ENCODE results near the gene NDUFAF5. TPM values are rescaled to one million over a fixed set of nuclear protein-coding genes. Genes with fewer than 3 reads are reported as not detected.
"Not testable (repeated sequence)": the region's sequence is repeated elsewhere in the genome, so short reads cannot be mapped to it uniquely, and the experiment has no call there.

The NDUFAF5 gene
- total RNA-seq, 1 experiment from 2014 or later, result 40.2 TPM

- H3K14ac ChIP-seq (ENCODE audit: insufficient read depth, low read length), result no peak overlapping the region
- Mint-ChIP-seq H3K27me3 (ENCODE audit: low read depth) (no peaks in the 10 kb centered on the region), H3K4me3 (no peak overlapping the region), H3K4me1 (no peaks in the 10 kb centered on the region), H3K36me3 (ENCODE audit: insufficient read depth in 1 of 3, low read depth in 3 of 3) (peaks cover 32 to 68% (median 38%) of the 10 kb centered on the region in 3 experiments), H3K9me3 (peaks cover 0 to 4% of the 10 kb centered on the region in 2 experiments; a peak in 1 of 5 replicates), H3K27ac (no peak overlapping the region)
- H4K20me1 ChIP-seq (ENCODE audit: control insufficient read depth, insufficient read depth, insufficient read length), result no peaks in the 10 kb centered on the region
- H3K9me3 ChIP-seq (ENCODE audit: control insufficient read depth, low read depth, low read length), result no peaks in the 10 kb centered on the region
- no peaks in the 10 kb centered on the region for H3K79me2 ChIP-seq (ENCODE audit: insufficient read depth, low read length)
- no peak overlapping the region for H2BK120ac ChIP-seq (ENCODE audit: low read depth, low read length, poor library complexity, severe bottlenecking)
- H3T11ph ChIP-seq (ENCODE audit: low read length), result no peak overlapping the region
- H2BK12ac ChIP-seq (ENCODE audit: insufficient read length, low read depth, low read length), result no peak overlapping the region
- H3K23me2 ChIP-seq (ENCODE audit: insufficient read length, low read depth, low read length, poor library complexity, severe bottlenecking), result no peaks in the 10 kb centered on the region
- no peak overlapping the region for H4K91ac ChIP-seq (ENCODE audit: insufficient read length, low read depth, low read length)
- no peak overlapping the region for H3K56ac ChIP-seq (ENCODE audit: insufficient read length, low read depth, low read length)
- no peak overlapping the region for H4K5ac ChIP-seq (ENCODE audit: insufficient read length, low read depth, low read length)
- DNase-seq, result no peak
- H3K18ac ChIP-seq (ENCODE audit: insufficient read length, low read depth, low read length), result no peak overlapping the region
- no peak overlapping the region for H2BK15ac ChIP-seq (ENCODE audit: low read depth, low read length)
- no peak overlapping the region for H2BK5ac ChIP-seq (ENCODE audit: insufficient read length, low read length)
- no peak overlapping the region for H2AFZ ChIP-seq (ENCODE audit: low read length)
- no peak overlapping the region for H3K4ac ChIP-seq (ENCODE audit: low read depth, low read length)
- no peak overlapping the region for H2AK5ac ChIP-seq (ENCODE audit: insufficient read length, low read length)
- no peak overlapping the region for H3K23ac ChIP-seq (ENCODE audit: insufficient read length, low read depth, low read length)
- no peak overlapping the region for H3K9ac ChIP-seq (ENCODE audit: extremely low read depth, insufficient read length, low read length)
- H3K4me2 ChIP-seq (ENCODE audit: insufficient read depth, insufficient read length, low read length), result no peak overlapping the region
- no peaks in the 10 kb centered on the region for H3K79me1 ChIP-seq (ENCODE audit: insufficient read depth, low read depth, low read length, poor library complexity, severe bottlenecking)
- WGBS (ENCODE audit: extremely low coverage, insufficient read length, low lambda C conversion rate), result no CpG with 5 or more reads among the region's 1 CpG
- no peak overlapping the region for H3K27ac ChIP-seq (ENCODE audit: insufficient read length, low read depth, low read length)
- no peaks in the 10 kb centered on the region for H3K4me1 ChIP-seq (ENCODE audit: insufficient read depth, low read length)
- no peak for TF ChIP-seq CTCF (conservative IDR thresholded peaks at IDR 0.05)
- no peak overlapping the region for H4K8ac ChIP-seq (replicated peaks; ENCODE audit: insufficient read length, low read depth, low read length)
- no peaks in the 10 kb centered on the region for H3K27me3 ChIP-seq (ENCODE audit: insufficient read depth, low read length)
- H2BK20ac ChIP-seq (ENCODE audit: low read depth, low read length, poor library complexity, severe bottlenecking), result no peak overlapping the region
Measured at GRCh38 chr20:13758884-13759283, 25.9 kb upstream of the NDUFAF5 start.

GRCh38 chr20:13760451-13760946, 24.3 kb upstream of the NDUFAF5 start:
- H3K9me3 Mint-ChIP-seq; H3T11ph ChIP-seq (ENCODE audit: low read length): not testable (repeated sequence)
- H3K36me3 Mint-ChIP-seq (ENCODE audit: insufficient read depth in 1 of 3, low read depth in 3 of 3), result peaks cover 47 to 81% (median 55%) of the 10 kb centered on the region in 3 experiments

More at GRCh38 chr20:13760451-13760946, 24.3 kb upstream of the NDUFAF5 start:
- H4K20me1 ChIP-seq (ENCODE audit: control insufficient read depth, insufficient read depth, insufficient read length); H3K9me3 ChIP-seq (ENCODE audit: control insufficient read depth, low read depth, low read length); H3K79me1 ChIP-seq (ENCODE audit: insufficient read depth, low read depth, low read length, poor library complexity, severe bottlenecking); H2BK12ac ChIP-seq (ENCODE audit: insufficient read length, low read depth, low read length); H2BK5ac ChIP-seq (ENCODE audit: insufficient read length, low read length); H3K4ac ChIP-seq (ENCODE audit: low read depth, low read length); H3K79me2 ChIP-seq (ENCODE audit: insufficient read depth, low read length); H3K27me3 ChIP-seq (ENCODE audit: insufficient read depth, low read length); H4K8ac ChIP-seq (replicated peaks; ENCODE audit: insufficient read length, low read depth, low read length); H2AK5ac ChIP-seq (ENCODE audit: insufficient read length, low read length); H3K9ac ChIP-seq (ENCODE audit: extremely low read depth, insufficient read length, low read length); H2AFZ ChIP-seq (ENCODE audit: low read length); H3K23ac ChIP-seq (ENCODE audit: insufficient read length, low read depth, low read length); H3K4me1 ChIP-seq (ENCODE audit: insufficient read depth, low read length); H4K91ac ChIP-seq (ENCODE audit: insufficient read length, low read depth, low read length); H2BK20ac ChIP-seq (ENCODE audit: low read depth, low read length, poor library complexity, severe bottlenecking); H2BK15ac ChIP-seq (ENCODE audit: low read depth, low read length); H3K23me2 ChIP-seq (ENCODE audit: insufficient read length, low read depth, low read length, poor library complexity, severe bottlenecking); H3K14ac ChIP-seq (ENCODE audit: insufficient read depth, low read length); H2BK120ac ChIP-seq (ENCODE audit: low read depth, low read length, poor library complexity, severe bottlenecking); H3K18ac ChIP-seq (ENCODE audit: insufficient read length, low read depth, low read length); H3K4me2 ChIP-seq (ENCODE audit: insufficient read depth, insufficient read length, low read length); DNase-seq; H4K5ac ChIP-seq (ENCODE audit: insufficient read length, low read depth, low read length); H3K27me3 Mint-ChIP-seq (ENCODE audit: low read depth); H3K4me3 Mint-ChIP-seq; H3K27ac Mint-ChIP-seq; H3K27ac ChIP-seq (ENCODE audit: insufficient read length, low read depth, low read length); H3K4me1 Mint-ChIP-seq; H3K56ac ChIP-seq (ENCODE audit: insufficient read length, low read depth, low read length): not testable (repeated sequence)
- WGBS (ENCODE audit: extremely low coverage, insufficient read length, low lambda C conversion rate), result no CpG with 5 or more reads among the region's 33 CpGs

Data from H9 (cell line).